Measurements from ENCODE around the gene MN1. TPM values are rescaled to one million over a fixed set of nuclear protein-coding genes. Genes with fewer than 3 reads are reported as not detected.

Gene MN1
- total RNA-seq, 1 experiment from 2014 or later, result 1.9 TPM

- Histone ChIP-seq H3K9me3 (0 out of 2 replicates have a peak, but pooled peaks cover 5% of the 10 kb centered on the region), H3K4me3 (no peak overlapping the region), H3K27me3 (no peaks in the 10 kb centered on the region), H3K36me3 (no peaks in the 10 kb centered on the region)
- DNase-seq, result no peak
Observed at GRCh38 chr22:27724709-27725108, 76.8 kb downstream of the MN1 start.

- no peak for DNase-seq
- no peaks in the 10 kb centered on the region for H3K27me3 ChIP-seq
- 0 out of 2 replicates have a peak, but pooled peaks cover 5% of the 10 kb centered on the region for H3K9me3 ChIP-seq
- H3K4me3 ChIP-seq, result no peak overlapping the region
- H3K36me3 ChIP-seq, result no peaks in the 10 kb centered on the region
Observed at GRCh38 chr22:27724157-27724556, 77.4 kb downstream of the MN1 start.

GRCh38 chr22:27723708-27724107 lies 77.8 kb downstream of the MN1 start:
- no peaks in the 10 kb centered on the region for H3K36me3 ChIP-seq
- H3K9me3 ChIP-seq, result 0 out of 2 replicates have a peak, but pooled peaks cover 5% of the 10 kb centered on the region
- no peaks in the 10 kb centered on the region for H3K27me3 ChIP-seq
- H3K4me3 ChIP-seq, result no peak overlapping the region
- no peak for DNase-seq

- no peaks in the 10 kb centered on the region for H3K27me3 ChIP-seq
- H3K36me3 ChIP-seq, result no peaks in the 10 kb centered on the region
- H3K4me3 ChIP-seq, result no peak overlapping the region
- DNase-seq, result no peak
- 0 out of 2 replicates have a peak, but pooled peaks cover 5% of the 10 kb centered on the region for H3K9me3 ChIP-seq
Observed at GRCh38 chr22:27723158-27723557, 78.4 kb downstream of the MN1 start.

- peaks cover 9% of the 10 kb centered on the region for H3K9me3 ChIP-seq
- peak; percentile 80 for DNase-seq
- H3K4me3 ChIP-seq, result no peak overlapping the region
- no peaks in the 10 kb centered on the region for H3K27me3 ChIP-seq
- H3K36me3 ChIP-seq, result no peaks in the 10 kb centered on the region
Observed at GRCh38 chr22:27720860-27721259, 80.7 kb downstream of the MN1 start.

- DNase-seq, result peak; percentile 81
Observed at GRCh38 chr22:27719535-27720227, 81.9 kb downstream of the MN1 start.

GRCh38 chr22:27719036-27719347 lies 82.6 kb downstream of the MN1 start:
- DNase-seq, result no peak
- H3K9me3 ChIP-seq, result peaks cover 8% of the 10 kb centered on the region
- H3K27me3 ChIP-seq, result no peaks in the 10 kb centered on the region
- H3K36me3 ChIP-seq, result no peaks in the 10 kb centered on the region
- H3K4me3 ChIP-seq, result no peak overlapping the region

More at GRCh38 chr22:27719535-27720227, 81.9 kb downstream of the MN1 start:
- H3K36me3 ChIP-seq, result no peaks in the 10 kb centered on the region
- H3K9me3 ChIP-seq, result peaks cover 10% of the 10 kb centered on the region
- no peak overlapping the region for H3K4me3 ChIP-seq
- no peaks in the 10 kb centered on the region for H3K27me3 ChIP-seq

GRCh38 chr22:27718186-27719035 lies 83.1 kb downstream of the MN1 start:
- Histone ChIP-seq H3K36me3 (no peaks in the 10 kb centered on the region), H3K9me3 (peaks cover 6% of the 10 kb centered on the region), H3K27me3 (no peaks in the 10 kb centered on the region), H3K4me3 (no peak overlapping the region)
- peak; percentile 93 for DNase-seq

- peaks cover 6% of the 10 kb centered on the region for H3K9me3 ChIP-seq
- no peak overlapping the region for H3K4me3 ChIP-seq
- no peak for DNase-seq
- no peaks in the 10 kb centered on the region for H3K27me3 ChIP-seq
- H3K36me3 ChIP-seq, result no peaks in the 10 kb centered on the region
Observed at GRCh38 chr22:27717094-27717493, 84.5 kb downstream of the MN1 start.

- no peak for DNase-seq
Observed at GRCh38 chr22:27716074-27716473, 85.5 kb downstream of the MN1 start.

GRCh38 chr22:27715106-27715505 lies 86.5 kb downstream of the MN1 start:
- Histone ChIP-seq H3K36me3 (no peaks in the 10 kb centered on the region), H3K9me3 (peaks cover 6% of the 10 kb centered on the region), H3K4me3 (no peak overlapping the region), H3K27me3 (no peaks in the 10 kb centered on the region)
- peak; percentile 56 for DNase-seq

More at GRCh38 chr22:27716074-27716473, 85.5 kb downstream of the MN1 start:
- H3K9me3 ChIP-seq, result peaks cover 6% of the 10 kb centered on the region
- no peak overlapping the region for H3K4me3 ChIP-seq
- no peaks in the 10 kb centered on the region for H3K36me3 ChIP-seq
- H3K27me3 ChIP-seq, result no peaks in the 10 kb centered on the region

GRCh38 chr22:27714068-27714467 lies 87.5 kb downstream of the MN1 start:
- DNase-seq, result no peak
- Histone ChIP-seq H3K36me3 (no peaks in the 10 kb centered on the region), H3K4me3 (no peak overlapping the region), H3K9me3 (peaks cover 6% of the 10 kb centered on the region), H3K27me3 (no peaks in the 10 kb centered on the region)

- peaks cover 6% of the 10 kb centered on the region for H3K9me3 ChIP-seq
- no peaks in the 10 kb centered on the region for H3K27me3 ChIP-seq
- no peak for DNase-seq
- H3K4me3 ChIP-seq, result no peak overlapping the region
- H3K36me3 ChIP-seq, result no peaks in the 10 kb centered on the region
Observed at GRCh38 chr22:27713461-27713860, 88.1 kb downstream of the MN1 start.

- Histone ChIP-seq H3K27me3 (no peaks in the 10 kb centered on the region), H3K36me3 (no peaks in the 10 kb centered on the region), H3K9me3 (peaks cover 6% of the 10 kb centered on the region), H3K4me3 (no peak overlapping the region)
- no peak for DNase-seq
Observed at GRCh38 chr22:27711756-27712155, 89.8 kb downstream of the MN1 start.

- no peak for DNase-seq
- H3K27me3 ChIP-seq, result no peaks in the 10 kb centered on the region
- H3K4me3 ChIP-seq, result no peak overlapping the region
- peaks cover 3% of the 10 kb centered on the region; the same call in 1 of the 2 replicates for H3K9me3 ChIP-seq
- H3K36me3 ChIP-seq, result no peaks in the 10 kb centered on the region
Observed at GRCh38 chr22:27711012-27711411, 90.5 kb downstream of the MN1 start.

- DNase-seq, result no peak
- H3K9me3 ChIP-seq, result no peaks in the 10 kb centered on the region
- H3K36me3 ChIP-seq, result no peaks in the 10 kb centered on the region
- no peaks in the 10 kb centered on the region for H3K27me3 ChIP-seq
- no peak overlapping the region for H3K4me3 ChIP-seq
Observed at GRCh38 chr22:27709919-27710675, 91.5 kb downstream of the MN1 start.

- no peak overlapping the region for H3K4me3 ChIP-seq
- no peak for DNase-seq
- H3K9me3 ChIP-seq, result no peaks in the 10 kb centered on the region
- H3K36me3 ChIP-seq, result no peaks in the 10 kb centered on the region
- no peaks in the 10 kb centered on the region for H3K27me3 ChIP-seq
Observed at GRCh38 chr22:27706489-27706888, 95.1 kb downstream of the MN1 start.
